Psoas muscle (tissue), 8 donors: Measurements from ENCODE around the gene CTNNBIP1. TPM values are rescaled to one million over a fixed set of nuclear protein-coding genes. Genes with fewer than 3 reads are reported as not detected.

Source experiments
- ATAC-seq, 4 donors: fragments of 200-7000 bp; cut with Tn5 transposase; one replicate each; pipeline ENCODE4 v1.9.1; 2020; ENCODE audit warnings: moderate library complexity in 3 of 4, mild to moderate bottlenecking in 2 of 4
- DNase-seq, 2 donors: peaks; one replicate each; pipeline ENCODE4 v3.0.0-alpha.2; 2020
- H3K27ac ChIP-seq: fragments of 200-600 bp; one replicate; pipeline ENCODE4 v1.8.0; 2022
- H3K27me3 ChIP-seq, 3 donors: fragments of 200-600 bp in 1 of 3; one replicate each; pipeline versions ENCODE4 v1.6.1 to v1.8.0; 2013 to 2022; ENCODE audit warnings: low read length in 2 of 3, mild to moderate bottlenecking in 2 of 3, moderate library complexity in 1 of 3; ENCODE audit not compliant: insufficient read depth in 3 of 3
- H3K36me3 ChIP-seq, 2 donors: fragments of 200-600 bp in 1 of 2; one replicate each; pipeline versions ENCODE4 v1.6.1 to v1.8.0; 2013 to 2022; ENCODE audit warnings: low read depth in 1 of 2, mild to moderate bottlenecking in 1 of 2, moderate library complexity in 1 of 2; ENCODE audit not compliant: insufficient read depth in 1 of 2
- H3K4me1 ChIP-seq: fragments of 200-600 bp; one replicate; pipeline ENCODE4 v1.8.0; 2022
- H3K4me3 ChIP-seq: fragments of 200-600 bp; one replicate; pipeline ENCODE4 v1.8.0; 2022; ENCODE audit warnings: mild to moderate bottlenecking
- H3K9me3 ChIP-seq: fragments of 200-600 bp; one replicate; pipeline ENCODE4 v1.8.0; 2022
- WGBS, 3 donors: extraction: QIAGEN DNeasy Blood & Tissue Kit; methylation state at CpG; one replicate each; pipeline versions ENCODE4 v1.1.6 to v1.1.7; 2013; 5-methylcytosine and 5-hydroxymethylcytosine counted together
- intact Hi-C, 2 donors: fragments of 100-400 bp; cut with DNase I; formaldehyde crosslinking; loops; one replicate each; pipeline versions ENCODE4 v1.11.0 to v1.14.2; 2022
- polyA plus RNA-seq, 3 donors: library from polyadenylated mRNA; stranded (reverse); fragments of 200-250 nt; gene quantifications; one replicate each; pipeline ENCODE4 v1.2.3, GENCODE V29; 2013
- total RNA-seq, 4 donors: library from RNA; stranded (reverse); fragmentation: NEBNext Ultra II Directional in 2 of 4; extraction: Animal tissue kit (Norgen Biotek cat#: 25700) in 2 of 4; gene quantifications; one replicate each; pipeline versions ENCODE4 v1.2.1 to v1.2.4, GENCODE V29; 2021 to 2023
- TF ChIP-seq, protein P1 (sequence below): fragments of 200-600 bp; IDR thresholded peaks from one replicate; pipeline ENCODE4 v1.8.0; 2022; ENCODE audit warnings: antibody characterized with exemption
- donor health status: healthy with polysubstance abuse.
- donor health status: DM: no; HTN: no; CAD: no; lungs with moderate emphysema.
- donor health status: Bipolar disorder and iron deficiency.
- donor health status: healthy.
- donor health status: DM: yes; HTN: yes; CAD: no.
- donor health status: DM: no; HTN: no; CAD: no.
- donor health status: DM: no; HTN: no; CAD: no.
- donor health status: DM: yes; HTN: yes; CAD: no.

CTNNBIP1 gene
- total and polyA plus RNA-seq, 7 donors: 5.9 to 18.5 (median 12.7) TPM

DNA sequence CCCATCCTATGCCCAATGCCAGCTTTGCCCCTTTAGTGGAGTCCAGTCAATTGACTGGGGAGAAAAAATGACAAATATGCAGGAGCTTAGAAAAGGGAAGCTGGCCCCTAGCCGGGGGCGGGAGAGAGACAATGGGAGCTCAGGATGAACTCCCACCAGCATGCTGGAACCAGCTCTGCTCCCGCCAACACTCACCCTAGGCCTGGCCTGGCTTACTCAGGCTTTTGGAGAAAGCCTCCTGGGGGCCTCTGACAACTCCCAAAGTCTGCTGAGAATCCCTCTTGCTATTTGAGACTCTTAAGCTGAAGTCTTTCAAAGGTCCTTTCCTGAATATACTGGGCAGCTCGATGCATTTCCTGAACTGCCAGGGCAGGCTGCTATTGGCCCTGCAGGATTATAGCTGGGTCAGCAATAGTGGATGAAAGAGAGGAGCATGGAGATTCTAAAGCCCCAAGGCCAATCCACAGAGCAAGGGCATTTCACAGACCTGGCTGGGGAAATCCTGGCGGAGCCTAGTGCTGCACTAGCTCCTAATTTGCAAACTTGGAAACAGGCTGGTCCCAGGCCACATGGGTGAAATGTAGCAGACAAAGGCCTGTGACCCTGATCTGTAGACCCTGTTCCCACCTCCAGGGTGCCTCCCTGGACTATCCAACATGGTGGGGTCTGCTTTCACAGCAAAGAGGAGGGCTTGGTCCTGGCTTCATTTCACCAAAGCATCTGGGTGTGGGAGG is 50.6 kb downstream of the CTNNBIP1 start:
- intact Hi-C loops: loop anchor here in 1 of 2 donors (10.0 kb wide), 1 partner anchor 135 kb away; no protein-coding TSS in a partner anchor
- Histone ChIP-seq H3K27ac (no peak overlapping the region), H3K36me3 (no peaks in the 10 kb centered on the region), H3K4me1 (peaks cover 9% of the 10 kb centered on the region), H3K9me3 (no peaks in the 10 kb centered on the region), H3K4me3 (no peak overlapping the region), H3K27me3 (no peaks in the 10 kb centered on the region)
- TF ChIP-seq, protein P1, sequence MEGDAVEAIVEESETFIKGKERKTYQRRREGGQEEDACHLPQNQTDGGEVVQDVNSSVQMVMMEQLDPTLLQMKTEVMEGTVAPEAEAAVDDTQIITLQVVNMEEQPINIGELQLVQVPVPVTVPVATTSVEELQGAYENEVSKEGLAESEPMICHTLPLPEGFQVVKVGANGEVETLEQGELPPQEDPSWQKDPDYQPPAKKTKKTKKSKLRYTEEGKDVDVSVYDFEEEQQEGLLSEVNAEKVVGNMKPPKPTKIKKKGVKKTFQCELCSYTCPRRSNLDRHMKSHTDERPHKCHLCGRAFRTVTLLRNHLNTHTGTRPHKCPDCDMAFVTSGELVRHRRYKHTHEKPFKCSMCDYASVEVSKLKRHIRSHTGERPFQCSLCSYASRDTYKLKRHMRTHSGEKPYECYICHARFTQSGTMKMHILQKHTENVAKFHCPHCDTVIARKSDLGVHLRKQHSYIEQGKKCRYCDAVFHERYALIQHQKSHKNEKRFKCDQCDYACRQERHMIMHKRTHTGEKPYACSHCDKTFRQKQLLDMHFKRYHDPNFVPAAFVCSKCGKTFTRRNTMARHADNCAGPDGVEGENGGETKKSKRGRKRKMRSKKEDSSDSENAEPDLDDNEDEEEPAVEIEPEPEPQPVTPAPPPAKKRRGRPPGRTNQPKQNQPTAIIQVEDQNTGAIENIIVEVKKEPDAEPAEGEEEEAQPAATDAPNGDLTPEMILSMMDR: no peak
- 62 to 76% (median 64%) methylated on average over 5 of the region's 5 CpGs for WGBS, 3 donors
- DNase-seq: peak in 1 of 2 donors; percentile 26
- ATAC-seq: no peak

DNA sequence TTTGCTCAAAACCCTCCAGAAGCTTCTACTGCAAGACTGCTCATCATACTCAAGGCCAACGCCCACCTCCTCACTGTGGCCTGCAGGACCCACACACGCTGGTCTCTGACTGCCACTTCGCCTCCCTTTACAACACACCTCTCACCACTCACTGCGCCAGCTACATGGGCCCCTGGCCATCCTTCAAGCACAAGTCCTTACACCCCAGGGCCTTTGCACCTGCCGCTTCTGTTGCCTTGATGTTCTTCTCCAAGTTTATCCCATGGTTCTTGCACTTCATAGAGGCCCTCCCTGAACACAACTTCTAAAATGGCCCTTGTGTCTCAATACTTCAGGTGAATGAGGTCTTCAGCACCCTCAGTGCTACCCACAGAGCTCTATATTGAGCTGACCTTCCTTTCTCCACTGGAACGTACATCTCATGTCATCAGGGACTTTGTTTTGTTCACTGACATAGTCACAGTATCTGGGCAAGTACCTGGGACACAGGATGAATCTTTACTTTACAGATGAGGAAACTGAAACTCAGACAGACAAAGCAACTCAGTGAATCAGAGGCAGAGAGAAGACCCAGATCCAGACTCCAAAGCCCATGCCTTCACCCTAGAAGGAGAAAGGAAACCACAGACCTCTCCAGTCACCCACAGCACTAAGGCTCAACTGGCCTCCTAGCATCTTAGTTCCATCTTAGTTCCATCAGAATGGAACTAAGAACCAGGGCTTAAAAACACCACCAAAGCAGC is 51.6 kb downstream of the CTNNBIP1 start:
- Histone ChIP-seq H3K9me3 (peaks cover 6% of the 10 kb centered on the region), H3K36me3 (no peaks in the 10 kb centered on the region), H3K27me3 (no peaks in the 10 kb centered on the region), H3K4me3 (no peak overlapping the region), H3K4me1 (peaks cover 3% of the 10 kb centered on the region), H3K27ac (no peak overlapping the region)
- intact Hi-C loops: no loop called here
- TF ChIP-seq, protein P1: no peak
- WGBS, 3 donors: 94 to 98% (median 97%) methylated on average over 6 of the region's 6 CpGs
- peak in 1 of 2 donors; percentile 3 for DNase-seq
- ATAC-seq: no peak

DNA sequence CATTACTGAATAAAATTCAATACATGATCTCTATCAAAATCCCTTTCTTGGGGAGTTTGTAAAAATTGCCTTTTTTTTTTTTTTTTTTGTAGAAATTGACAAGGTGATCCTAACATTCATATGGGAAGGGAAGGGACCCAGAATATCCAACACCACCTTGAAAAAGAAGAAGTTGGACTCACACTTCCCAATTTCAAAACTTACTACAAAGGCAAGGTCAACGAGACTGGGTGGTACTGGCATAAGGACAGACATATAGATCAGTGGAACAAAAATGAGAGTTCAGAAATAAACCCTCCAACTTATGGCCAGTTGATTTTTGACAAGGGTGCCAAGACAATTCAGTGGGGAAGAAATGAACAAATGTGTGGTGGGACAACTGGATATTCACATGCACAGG is 54.9 kb downstream of the CTNNBIP1 start:
- H3K27me3 ChIP-seq: no peaks in the 10 kb centered on the region
- 80 to 90% (median 86%) methylated on average over 1 of the region's 1 CpG for WGBS, 3 donors
- H3K27ac ChIP-seq: no peak overlapping the region
- no peak overlapping the region for H3K4me3 ChIP-seq
- peaks cover 0 to 3% of the 10 kb centered on the region in 2 donors for H3K36me3 ChIP-seq
- DNase-seq (no peak), ATAC-seq (no peak)
- H3K4me1 ChIP-seq: no peaks in the 10 kb centered on the region
- peaks cover 6% of the 10 kb centered on the region for H3K9me3 ChIP-seq
- TF ChIP-seq, protein P1: no peak
- intact Hi-C loops: loop anchor here in 1 of 2 donors (2.0 kb wide), 1 partner anchor 32 kb away; no protein-coding TSS in a partner anchor

DNA sequence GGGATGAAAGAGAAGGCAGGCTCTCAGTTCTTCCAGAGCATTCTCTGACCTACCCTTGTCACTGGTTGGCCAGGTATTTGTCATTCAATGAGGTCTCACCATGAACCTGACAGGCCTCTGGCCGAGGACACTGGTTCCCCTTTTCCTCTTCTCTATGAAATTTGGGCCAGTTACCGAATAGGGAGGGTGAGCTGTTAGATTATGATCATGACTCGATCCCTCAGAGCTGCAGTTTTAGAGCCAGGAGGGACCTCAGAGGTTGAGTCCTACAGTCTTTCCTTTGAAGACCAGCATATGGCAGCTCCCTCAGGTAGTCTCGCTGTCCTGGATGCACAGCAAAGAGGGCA is 56.8 kb downstream of the CTNNBIP1 start:
- Histone ChIP-seq H3K4me3 (no peak overlapping the region), H3K27ac (no peak overlapping the region), H3K9me3 (peaks cover 6% of the 10 kb centered on the region), H3K4me1 (no peaks in the 10 kb centered on the region), H3K27me3 (no peaks in the 10 kb centered on the region), H3K36me3 (peaks cover 0 to 3% of the 10 kb centered on the region in 2 donors)
- DNase-seq (peak in 1 of 2 donors; percentile 13), ATAC-seq (no peak)
- intact Hi-C loops: no loop called here
- TF ChIP-seq, protein P1: no peak
- 93 to 94% (median 94%) methylated on average over 4 of the region's 4 CpGs for WGBS, 3 donors
